Breast epithelium (tissue), 4 donors: ENCODE data around the gene HMCES. TPM values are rescaled to one million over a fixed set of nuclear protein-coding genes. Genes with fewer than 3 reads are reported as not detected.

ENCODE experiments used
- DNase-seq, 2 donors: peaks; one replicate each; pipeline ENCODE4 v3.0.0-alpha.2; 2019; ENCODE audit warnings: low spot score in 2 of 2
- H3K27ac ChIP-seq, 2 donors: fragments of 200-600 bp; sonication (generic) in 1 of 2; one replicate each; pipeline ENCODE4 v1.5.1; 2016 to 2019; ENCODE audit warnings: mild to moderate bottlenecking in 1 of 2
- H3K27me3 ChIP-seq, 2 donors: fragments of 200-600 bp; sonication (generic) in 1 of 2; one replicate each; pipeline versions ENCODE4 v1.5.1 to v1.6.0; 2017 to 2019; ENCODE audit warnings: control low read depth in 1 of 2, mild to moderate bottlenecking in 1 of 2
- H3K36me3 ChIP-seq: fragments of 200-600 bp; one replicate; pipeline ENCODE4 v1.5.1; 2019
- H3K4me1 ChIP-seq, 2 donors: fragments of 200-600 bp; sonication (generic); one replicate each; pipeline ENCODE4 v1.5.1; 2016 to 2019; ENCODE audit warnings: control low read depth in 1 of 2
- H3K4me3 ChIP-seq, 3 donors: fragments of 200-600 bp; sonication (generic); 1 replicate in 2 of 3; 2 replicates in 1 of 3; pipeline ENCODE4 v1.5.1; 2016 to 2019; ENCODE audit warnings: mild to moderate bottlenecking in 3 of 3, moderate library complexity in 2 of 3
- H3K9me3 ChIP-seq, 2 donors: fragments of 200-600 bp; sonication (generic) in 1 of 2; one replicate each; pipeline ENCODE4 v1.5.1; 2016 to 2019; ENCODE audit warnings: control low read depth in 1 of 2
- CTCF ChIP-seq, 3 donors: fragments of 450-650 bp; IDR thresholded peaks; one replicate each; pipeline ENCODE4 v1.5.1; 2016 to 2017; ENCODE audit warnings: antibody characterized with exemption in 3 of 3, mild to moderate bottlenecking in 3 of 3, moderate library complexity in 3 of 3
- POLR2A ChIP-seq: fragments of 450-650 bp; IDR thresholded peaks from one replicate; pipeline ENCODE4 v1.6.1; 2016; ENCODE audit warnings: antibody characterized with exemption, mild to moderate bottlenecking, moderate library complexity
- POLR2AphosphoS5 ChIP-seq, 3 donors: sonication (generic); formaldehyde crosslinking; IDR thresholded peaks; one replicate each; pipeline ENCODE4 v1.6.1; 2017; ENCODE audit warnings: antibody characterized with exemption in 3 of 3
- intact Hi-C: fragments of 100-400 bp; cut with DNase I; formaldehyde crosslinking; loops from one replicate; pipeline ENCODE4 v1.15.1; 2023; ENCODE audit warnings: low total_unique reads
- total RNA-seq, 3 donors: library from RNA; depleted of rRNA; stranded (reverse); fragments of >200 nt; gene quantifications; one replicate each; pipeline ENCODE4 v1.1.0, GENCODE V29; 2016

The HMCES gene
- total RNA-seq, 3 donors from 2014 or later: 32.3 to 40.5 (median 32.8) TPM

DNA sequence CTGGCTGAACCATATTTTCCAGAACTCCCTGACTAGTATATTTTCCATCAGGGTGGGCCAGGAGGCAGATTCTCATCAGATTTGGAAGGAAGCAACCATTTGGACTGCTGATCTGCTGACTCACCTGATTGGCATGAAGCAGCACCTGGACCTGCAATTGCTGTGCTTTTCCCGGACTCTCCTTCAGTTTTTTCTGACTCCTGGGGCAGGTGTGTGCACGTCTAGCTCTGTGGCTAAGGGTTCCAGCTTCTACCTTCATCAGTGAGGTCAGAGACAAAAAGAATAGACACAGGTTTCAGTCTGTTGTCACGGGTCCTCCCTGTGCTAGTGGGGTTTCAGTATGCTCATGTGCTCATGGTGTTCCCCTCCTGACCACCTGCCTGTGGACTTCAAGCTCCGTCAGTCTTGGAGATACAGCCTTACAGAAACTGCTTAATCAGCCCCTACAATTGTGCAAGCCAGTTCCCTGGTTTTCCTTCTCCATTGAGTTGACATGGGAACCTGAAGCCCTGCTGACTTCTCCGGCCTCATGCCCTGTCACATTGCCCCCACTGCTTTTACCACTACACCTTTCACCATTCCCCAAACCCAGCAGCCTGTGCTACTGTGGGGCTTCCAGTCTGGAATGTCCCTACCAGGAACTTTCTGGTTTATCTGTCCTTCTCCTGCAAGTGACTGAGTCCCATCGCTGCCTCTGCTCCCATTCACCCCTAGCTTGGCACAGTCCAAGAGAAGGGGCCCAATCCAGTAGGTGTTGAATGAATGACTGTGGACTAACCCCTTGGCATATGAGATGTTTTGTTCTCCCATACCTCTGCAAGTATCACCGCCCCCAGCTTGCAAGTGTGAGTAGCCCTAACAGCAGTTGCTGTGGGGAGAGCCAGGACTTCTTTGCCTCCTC is 31.7 kb downstream of the HMCES start:
- TF ChIP-seq CTCF (IDR thresholded peaks at IDR 0.05) (no peak), POLR2AphosphoS5 (IDR thresholded peaks at IDR 0.05) (no peak), POLR2A (no peak)
- H3K27ac ChIP-seq: peak overlapping the region; percentile 93 to 97

GRCh38 chr3:129311054-129311902 is 32.6 kb downstream of the HMCES start:
- DNase-seq: no peak
- no peaks in the 10 kb centered on the region for H3K27me3 ChIP-seq
- H3K27ac ChIP-seq: peak overlapping the region; percentile 93 to 97
- no peak overlapping the region for H3K4me3 ChIP-seq
- peaks cover 8 to 9% of the 10 kb centered on the region in 2 donors for H3K4me1 ChIP-seq
- H3K36me3 ChIP-seq: no peaks in the 10 kb centered on the region
- H3K9me3 ChIP-seq: no peaks in the 10 kb centered on the region
- intact Hi-C loops: no loop called here
- TF ChIP-seq POLR2A (no peak), POLR2AphosphoS5 (IDR thresholded peaks at IDR 0.05) (no peak), CTCF (IDR thresholded peaks at IDR 0.05) (no peak)

More for the DNA sequence above, 31.7 kb downstream of the HMCES start:
- H3K36me3 ChIP-seq: no peaks in the 10 kb centered on the region
- peak in 1 of 2 donors; percentile 63 for DNase-seq
- no peaks in the 10 kb centered on the region for H3K9me3 ChIP-seq
- no peaks in the 10 kb centered on the region for H3K27me3 ChIP-seq
- H3K4me1 ChIP-seq: peaks cover 8 to 9% of the 10 kb centered on the region in 2 donors
- H3K4me3 ChIP-seq: no peak overlapping the region
- intact Hi-C loops: no loop called here

- no peak for DNase-seq
- Histone ChIP-seq H3K9me3 (no peaks in the 10 kb centered on the region), H3K4me1 (peaks cover 8 to 14% of the 10 kb centered on the region in 2 donors), H3K36me3 (no peaks in the 10 kb centered on the region), H3K4me3 (no peak overlapping the region), H3K27ac (peak overlapping the region; percentile 93 to 97), H3K27me3 (no peaks in the 10 kb centered on the region)
- TF ChIP-seq CTCF (IDR thresholded peaks at IDR 0.05) (no peak), POLR2A (peak; percentile 27), POLR2AphosphoS5 (IDR thresholded peaks at IDR 0.05) (peak in 1 of 3 donors; percentile 75)
- intact Hi-C loops: no loop called here
Measured at GRCh38 chr3:129312021-129312639, 33.5 kb downstream of the HMCES start.

- Histone ChIP-seq H3K27me3 (no peaks in the 10 kb centered on the region), H3K9me3 (no peaks in the 10 kb centered on the region), H3K4me3 (no peak overlapping the region), H3K27ac (peak overlapping the region; percentile 93 to 97), H3K4me1 (peaks cover 8 to 15% of the 10 kb centered on the region in 2 donors), H3K36me3 (no peaks in the 10 kb centered on the region)
- intact Hi-C loops: no loop called here
- TF ChIP-seq CTCF (IDR thresholded peaks at IDR 0.05): no peak
- TF ChIP-seq POLR2A: no peak
- peak in 1 of 3 donors; percentile 45 for TF ChIP-seq POLR2AphosphoS5 (IDR thresholded peaks at IDR 0.05)
- DNase-seq: no peak
Measured at GRCh38 chr3:129312671-129313414, 34.2 kb downstream of the HMCES start.
